ENCODE results near the gene SSBP2. TPM values are rescaled to one million over a fixed set of nuclear protein-coding genes. Genes with fewer than 3 reads are reported as not detected.
"Not testable (repeated sequence)": the region's sequence is repeated elsewhere in the genome, so short reads cannot be mapped to it uniquely, and the experiment has no call there.

Gene SSBP2
- total RNA-seq, 2 donors from 2014 or later: 10.0 to 20.9 TPM

DNA sequence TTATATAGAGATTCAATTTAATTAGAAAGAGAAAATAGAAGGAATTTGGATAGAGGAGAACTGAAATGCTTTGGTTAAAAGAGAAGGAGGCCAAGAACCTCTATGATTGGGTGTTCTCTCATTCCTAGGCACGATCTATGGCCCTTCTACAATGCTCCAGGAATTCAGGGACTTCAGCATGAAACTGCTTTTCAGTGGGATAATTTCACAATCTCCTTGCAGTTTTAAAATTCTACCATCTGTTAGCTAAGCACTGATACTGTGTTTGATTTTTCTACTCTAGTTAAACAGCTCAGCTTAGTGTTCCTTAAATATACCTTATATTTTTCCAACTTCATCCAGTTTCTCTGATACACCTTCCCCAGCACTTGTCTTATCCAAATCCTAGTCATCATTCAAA is 141.9 kb downstream of the SSBP2 start:
- ATAC-seq: no peak
- DNase-seq (ENCODE audit: low spot score in 2 of 2): no peak
- Mint-ChIP-seq H3K9me3 (peaks cover 0 to 5% of the 10 kb centered on the region in 2 donors), H3K27ac (no peak overlapping the region), H3K36me3 (peaks cover 0 to 21% of the 10 kb centered on the region in 2 donors)

DNA sequence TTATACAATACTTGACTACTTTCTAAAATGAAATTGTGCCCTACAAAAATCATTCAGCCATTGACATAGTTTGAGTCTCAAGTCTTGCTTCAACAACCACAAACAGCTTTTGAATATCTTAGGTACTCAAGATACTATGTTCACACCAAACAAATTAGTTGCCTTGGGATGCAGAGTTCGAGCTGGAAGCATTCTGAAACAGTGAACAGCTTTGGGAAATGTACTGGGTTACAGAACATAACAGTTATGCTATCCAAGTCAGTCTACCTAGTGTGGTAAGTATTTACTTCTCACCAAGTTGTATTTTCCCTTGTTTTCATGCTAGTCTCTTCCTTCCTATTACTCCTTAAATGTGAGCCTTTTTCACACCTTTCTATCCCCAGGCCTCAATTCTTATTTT is 143.2 kb downstream of the SSBP2 start:
- ATAC-seq: no peak
- DNase-seq (ENCODE audit: low spot score in 2 of 2): no peak
- Mint-ChIP-seq H3K9me3 (peaks cover 0 to 5% of the 10 kb centered on the region in 2 donors), H3K36me3 (peaks cover 0 to 13% of the 10 kb centered on the region in 2 donors), H3K27ac (no peak overlapping the region)

DNA sequence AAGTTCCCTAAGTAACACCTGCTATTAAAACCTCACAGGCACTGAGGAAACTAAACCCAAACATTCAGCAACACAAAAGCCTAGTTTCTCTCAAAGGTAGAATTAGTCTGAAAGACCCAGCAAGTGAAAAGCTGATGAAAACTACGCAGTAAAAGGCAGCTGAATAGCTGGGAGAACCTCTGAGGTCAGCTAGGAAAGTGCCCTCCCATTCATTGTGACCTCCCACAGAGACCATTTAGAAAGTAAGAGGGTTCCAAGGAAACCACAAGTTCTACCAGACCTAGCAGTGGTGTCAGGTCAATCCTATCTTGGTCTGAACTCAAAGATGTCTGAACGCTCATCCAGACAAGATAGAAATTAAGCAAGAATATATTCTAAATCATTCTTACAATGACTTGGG is 144.7 kb downstream of the SSBP2 start:
- no peak for ATAC-seq
- no peak for DNase-seq (ENCODE audit: low spot score in 2 of 2)
- H3K27ac Mint-ChIP-seq: no peak overlapping the region
- H3K9me3 Mint-ChIP-seq: peaks cover 0 to 5% of the 10 kb centered on the region in 2 donors
- H3K36me3 Mint-ChIP-seq: peaks cover 0 to 13% of the 10 kb centered on the region in 2 donors

DNA sequence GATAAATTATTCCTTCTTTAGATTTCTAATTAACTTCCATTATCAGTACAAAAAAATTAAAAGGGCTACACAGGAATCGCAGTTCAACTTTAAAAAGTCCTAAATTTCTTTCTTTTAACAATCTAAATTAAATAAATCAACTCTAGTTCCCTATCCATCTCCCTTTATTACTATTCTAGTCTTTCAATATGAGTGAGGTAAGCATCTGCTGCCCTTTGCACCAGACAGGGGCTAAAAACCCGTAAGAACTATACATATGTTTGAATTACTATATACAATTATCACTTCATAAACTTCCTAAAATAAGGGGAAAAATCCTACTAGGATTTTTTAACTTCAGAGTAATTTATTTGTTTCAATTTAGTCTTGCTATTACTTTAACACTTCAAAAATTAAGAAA is 145.6 kb downstream of the SSBP2 start:
- Mint-ChIP-seq H3K27ac (no peak overlapping the region), H3K9me3 (peaks cover 0 to 5% of the 10 kb centered on the region in 2 donors), H3K36me3 (peaks cover 0 to 9% of the 10 kb centered on the region in 2 donors)
- no peak for ATAC-seq
- DNase-seq (ENCODE audit: low spot score in 2 of 2): no peak

DNA sequence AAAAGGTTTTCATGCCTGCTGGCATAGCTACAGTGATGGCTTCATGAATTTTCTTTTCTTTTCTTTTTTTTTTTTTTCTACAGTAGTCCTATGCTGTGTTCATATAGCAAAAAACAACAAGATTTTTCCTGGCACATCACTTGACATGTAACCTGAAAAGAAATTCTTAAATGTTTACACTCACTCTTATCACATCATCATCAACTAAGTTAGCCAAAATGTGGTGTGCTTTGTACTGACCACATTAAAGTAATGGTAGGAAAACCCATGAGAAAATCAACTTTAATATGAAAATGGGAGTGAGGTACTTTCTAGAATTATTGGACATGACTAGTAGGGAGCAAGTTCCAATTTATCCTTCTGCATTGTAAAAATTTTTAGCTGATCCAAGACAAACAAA is 146.7 kb downstream of the SSBP2 start:
- ATAC-seq: no peak
- no peaks in the 10 kb centered on the region for H3K9me3 Mint-ChIP-seq

DNA sequence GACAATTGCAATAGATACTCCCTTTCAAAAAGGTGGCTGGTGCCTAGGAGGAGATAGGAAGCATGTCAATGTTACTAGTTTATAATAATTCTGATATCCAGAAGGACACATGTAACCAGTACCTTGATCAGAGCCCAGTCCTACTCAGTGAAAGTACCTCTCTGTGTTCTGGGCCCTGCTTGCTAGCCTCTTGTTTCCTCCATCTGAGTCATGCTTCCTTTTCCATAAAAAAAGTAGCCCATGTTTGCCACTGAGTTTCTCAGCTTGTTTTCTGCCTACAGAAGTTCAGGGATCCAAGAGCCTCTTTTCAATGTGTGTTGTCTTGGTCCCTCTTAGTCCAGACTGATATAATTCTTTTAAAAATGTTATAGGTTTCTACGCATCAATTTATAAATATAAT is 149.0 kb downstream of the SSBP2 start:
- peaks cover 10 to 19% of the 10 kb centered on the region in 2 donors for H3K36me3 Mint-ChIP-seq
- ATAC-seq: no peak
- no peak overlapping the region for H3K27ac Mint-ChIP-seq
- H3K9me3 Mint-ChIP-seq: no peaks in the 10 kb centered on the region
- no peak for DNase-seq (ENCODE audit: low spot score in 2 of 2)

More for the DNA sequence above, 146.7 kb downstream of the SSBP2 start:
- no peak for DNase-seq (ENCODE audit: low spot score in 2 of 2)
- Mint-ChIP-seq H3K27ac (no peak overlapping the region), H3K36me3 (peaks cover 4 to 6% of the 10 kb centered on the region in 2 donors)

DNA sequence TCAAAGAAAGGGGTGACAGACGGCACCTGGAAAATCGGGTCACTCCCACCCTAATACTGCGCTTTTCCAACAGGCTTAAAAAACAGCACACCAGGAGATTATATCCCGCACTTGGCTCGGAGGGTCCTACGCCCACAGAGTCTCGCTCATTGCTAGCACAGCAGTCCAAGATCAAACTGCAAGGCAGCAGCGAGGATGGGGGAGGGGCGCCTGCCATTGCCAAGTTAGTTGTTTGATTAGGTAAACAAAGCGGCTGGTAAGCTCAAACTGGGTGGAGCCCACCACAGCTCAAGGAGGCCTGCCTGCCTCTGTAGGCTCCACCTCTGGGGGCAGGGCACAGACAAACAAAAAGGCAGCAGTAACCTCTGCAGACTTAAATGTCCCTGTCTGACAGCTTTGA is 158.8 kb downstream of the SSBP2 start:
- DNase-seq (ENCODE audit: low spot score in 2 of 2); ATAC-seq; H3K27ac Mint-ChIP-seq: not testable (repeated sequence)
- Mint-ChIP-seq H3K9me3 (peaks cover 12 to 18% of the 10 kb centered on the region in 2 donors), H3K36me3 (peaks cover 32 to 37% of the 10 kb centered on the region in 2 donors)

- DNase-seq (ENCODE audit: low spot score in 2 of 2) (no peak), ATAC-seq (no peak)
- Mint-ChIP-seq H3K9me3 (peaks cover 12 to 18% of the 10 kb centered on the region in 2 donors), H3K36me3 (peaks cover 32 to 35% of the 10 kb centered on the region in 2 donors), H3K27ac (peak overlapping the region in 1 of 2 donors; percentile 41)
These were observed 160.2 kb downstream of the SSBP2 start for GRCh38 chr5:81590498-81591384.

DNA sequence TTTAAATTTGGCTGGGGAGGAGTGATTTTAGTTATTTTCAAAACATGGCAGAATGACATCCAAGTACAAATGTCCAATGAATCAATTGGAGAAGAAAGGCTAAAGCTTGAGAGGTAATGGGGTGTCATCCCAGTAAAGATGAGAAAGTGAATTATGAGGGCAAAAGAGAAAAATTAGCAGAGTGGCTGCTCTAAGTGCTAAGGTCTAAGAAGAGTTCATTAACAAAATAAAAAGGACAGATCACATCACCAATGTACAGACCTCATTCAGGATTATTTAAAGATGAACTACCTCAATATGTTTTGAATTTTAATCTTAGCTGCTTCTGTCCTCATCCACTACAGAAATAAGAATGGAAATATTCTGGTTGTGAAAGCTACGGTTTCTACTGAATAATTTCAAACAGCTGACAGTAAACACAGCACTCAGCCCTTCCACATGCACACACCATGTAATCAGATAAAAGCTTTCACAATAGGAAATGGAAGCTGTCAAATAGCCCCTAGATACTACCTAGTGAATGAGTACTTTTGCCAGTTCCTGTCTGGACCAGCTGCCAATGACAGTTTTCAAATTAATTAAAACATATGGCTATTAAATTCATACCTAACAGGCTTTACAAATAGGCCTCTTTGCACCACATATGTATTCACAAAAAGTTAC is 171.5 kb downstream of the SSBP2 start:
- no peak for DNase-seq (ENCODE audit: low spot score in 2 of 2)
- H3K9me3 Mint-ChIP-seq: peaks cover 0 to 3% of the 10 kb centered on the region in 2 donors
- no peak overlapping the region for H3K27ac Mint-ChIP-seq
- peaks cover 0 to 6% of the 10 kb centered on the region in 2 donors for H3K36me3 Mint-ChIP-seq
- ATAC-seq: no peak

DNA sequence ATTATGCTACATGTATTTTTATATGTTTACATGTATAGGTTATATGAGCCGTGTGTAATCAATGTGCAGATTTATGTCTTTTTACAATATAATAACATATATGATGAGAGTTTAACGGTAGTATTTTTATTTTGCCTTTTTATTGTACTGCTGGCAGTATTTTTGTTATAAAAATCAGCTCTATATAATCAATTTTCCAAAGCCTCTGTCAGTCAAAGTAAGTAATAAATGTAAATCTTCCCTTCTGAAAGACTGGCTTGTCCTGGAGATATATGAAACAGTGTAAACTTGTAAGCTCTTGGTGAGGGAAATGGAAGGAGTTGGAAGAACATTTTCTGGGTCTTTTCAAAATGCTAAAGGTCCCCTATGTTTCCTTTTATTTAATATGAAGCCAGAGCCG is 173.8 kb downstream of the SSBP2 start:
- no peak overlapping the region for H3K27ac Mint-ChIP-seq
- peaks cover 0 to 6% of the 10 kb centered on the region in 2 donors for H3K9me3 Mint-ChIP-seq
- ATAC-seq (no peak), DNase-seq (ENCODE audit: low spot score in 2 of 2) (no peak)
- H3K36me3 Mint-ChIP-seq: peaks cover 0 to 12% of the 10 kb centered on the region in 2 donors

GRCh38 chr5:81575924-81576323 is 175.0 kb downstream of the SSBP2 start:
- H3K9me3 Mint-ChIP-seq: peaks cover 0 to 6% of the 10 kb centered on the region in 2 donors
- no peak overlapping the region for H3K27ac Mint-ChIP-seq
- no peak for DNase-seq (ENCODE audit: low spot score in 2 of 2)
- H3K36me3 Mint-ChIP-seq: peaks cover 0 to 12% of the 10 kb centered on the region in 2 donors
- ATAC-seq: no peak

DNA sequence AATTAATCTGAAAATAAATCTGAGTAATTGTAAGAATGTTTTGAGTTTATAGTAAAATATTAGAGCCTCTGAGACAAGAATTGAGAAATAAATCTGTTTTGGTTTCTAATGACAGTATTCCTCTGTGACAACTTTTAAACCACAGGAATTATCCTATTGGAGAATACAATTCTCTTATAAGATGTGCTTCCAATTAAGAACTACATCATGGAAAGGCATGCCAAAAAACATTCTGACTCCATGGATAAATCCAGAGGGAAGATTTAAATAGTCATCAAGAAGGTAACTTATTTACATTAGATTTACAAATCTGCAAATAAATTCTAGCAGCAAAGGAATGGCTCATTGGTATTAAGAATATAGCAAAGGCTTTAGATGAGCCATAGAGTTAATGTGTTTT is 178.7 kb downstream of the SSBP2 start:
- peaks cover 4 to 6% of the 10 kb centered on the region in 2 donors for H3K9me3 Mint-ChIP-seq
- peaks cover 17 to 26% of the 10 kb centered on the region in 2 donors for H3K36me3 Mint-ChIP-seq
- DNase-seq (ENCODE audit: low spot score in 2 of 2): no peak
- ATAC-seq: no peak
- no peak overlapping the region for H3K27ac Mint-ChIP-seq

DNA sequence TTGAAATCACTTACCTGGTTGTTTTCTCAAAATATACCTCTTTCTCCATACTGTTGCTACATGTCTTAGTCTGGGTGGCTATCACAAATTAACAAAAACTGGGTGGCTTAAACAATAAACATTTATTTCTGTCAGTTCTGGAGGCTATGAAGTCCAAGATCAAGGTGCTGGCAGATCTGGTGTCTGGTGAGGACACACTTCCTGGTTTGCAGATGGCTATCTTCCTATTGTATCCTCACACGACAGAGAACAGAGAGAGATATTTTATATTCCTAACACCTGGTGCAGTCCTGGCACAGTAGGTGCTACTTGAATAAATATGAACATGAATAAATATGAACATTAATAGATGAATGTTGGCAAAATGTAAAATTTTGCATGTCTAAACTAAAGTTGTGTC is 192.7 kb downstream of the SSBP2 start:
- DNase-seq (ENCODE audit: low spot score in 2 of 2) (no peak), ATAC-seq (no peak)
- Mint-ChIP-seq H3K36me3 (no peaks in the 10 kb centered on the region), H3K27ac (no peak overlapping the region), H3K9me3 (no peaks in the 10 kb centered on the region)

GRCh38 chr5:81556809-81557208 is 194.1 kb downstream of the SSBP2 start:
- ATAC-seq (peak; percentile 99 to 100), DNase-seq (ENCODE audit: low spot score in 2 of 2) (no peak)
- H3K9me3 Mint-ChIP-seq: no peaks in the 10 kb centered on the region
- H3K27ac Mint-ChIP-seq: no peak overlapping the region
- no peaks in the 10 kb centered on the region for H3K36me3 Mint-ChIP-seq

DNA sequence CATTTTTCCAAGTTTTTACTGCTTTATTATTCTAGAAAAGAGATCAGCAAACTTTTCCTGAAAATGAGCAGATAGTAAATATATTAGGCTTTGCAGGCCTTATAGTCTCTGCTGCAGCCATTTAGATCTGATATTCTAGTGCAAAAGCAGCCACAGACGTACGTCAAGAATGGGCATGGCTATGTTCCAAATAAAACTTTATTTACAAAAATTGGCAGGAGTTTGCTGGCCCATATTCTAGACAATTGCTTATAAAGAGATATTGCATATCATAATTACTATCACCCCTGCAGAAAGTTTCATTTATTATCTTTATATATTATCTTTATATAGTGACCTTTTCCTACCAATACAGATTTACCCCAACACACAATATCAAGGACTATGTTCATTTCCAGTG is 195.0 kb downstream of the SSBP2 start:
- DNase-seq (ENCODE audit: low spot score in 2 of 2) (no peak), ATAC-seq (no peak)
- no peaks in the 10 kb centered on the region for H3K36me3 Mint-ChIP-seq
- H3K9me3 Mint-ChIP-seq: no peaks in the 10 kb centered on the region
- no peak overlapping the region for H3K27ac Mint-ChIP-seq

DNA sequence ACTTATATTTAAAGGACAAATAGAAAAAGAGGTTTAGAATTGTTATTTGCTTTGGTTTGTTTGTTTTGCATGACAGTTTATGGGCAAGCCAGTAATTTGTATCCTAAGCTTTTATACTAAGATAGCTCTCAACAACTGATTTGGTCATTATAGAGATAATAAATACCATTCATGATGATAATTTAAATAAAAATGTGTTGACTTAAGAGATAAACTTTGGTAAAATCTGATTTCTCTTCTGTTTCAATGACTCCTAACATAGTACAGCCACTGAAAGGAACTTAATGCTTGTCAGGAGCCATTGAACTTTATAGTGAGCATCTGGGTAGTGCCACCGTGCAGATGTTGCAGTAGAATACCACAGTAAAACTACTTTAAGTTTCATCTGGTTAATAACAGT is 196.2 kb downstream of the SSBP2 start:
- H3K27ac Mint-ChIP-seq: no peak overlapping the region
- no peaks in the 10 kb centered on the region for H3K9me3 Mint-ChIP-seq
- ATAC-seq: no peak
- DNase-seq (ENCODE audit: low spot score in 2 of 2): no peak
- H3K36me3 Mint-ChIP-seq: no peaks in the 10 kb centered on the region

- no peaks in the 10 kb centered on the region for H3K9me3 Mint-ChIP-seq
- no peak for ATAC-seq
- no peaks in the 10 kb centered on the region for H3K36me3 Mint-ChIP-seq
- no peak overlapping the region for H3K27ac Mint-ChIP-seq
- DNase-seq (ENCODE audit: low spot score in 2 of 2): no peak
These were observed 197.2 kb downstream of the SSBP2 start for GRCh38 chr5:81553567-81554212.
